Pons (tissue), 1 donor: Measurements from ENCODE around the gene IQGAP2.
"Not testable (repeated sequence)": the region's sequence is repeated elsewhere in the genome, so short reads cannot be mapped to it uniquely, and the experiment has no call there.

Experiments used
- DNase-seq: peaks from one replicate; pipeline ENCODE4 v3.0.0-alpha.2; 2016; ENCODE audit warnings: low spot score

Gene IQGAP2, protein sequence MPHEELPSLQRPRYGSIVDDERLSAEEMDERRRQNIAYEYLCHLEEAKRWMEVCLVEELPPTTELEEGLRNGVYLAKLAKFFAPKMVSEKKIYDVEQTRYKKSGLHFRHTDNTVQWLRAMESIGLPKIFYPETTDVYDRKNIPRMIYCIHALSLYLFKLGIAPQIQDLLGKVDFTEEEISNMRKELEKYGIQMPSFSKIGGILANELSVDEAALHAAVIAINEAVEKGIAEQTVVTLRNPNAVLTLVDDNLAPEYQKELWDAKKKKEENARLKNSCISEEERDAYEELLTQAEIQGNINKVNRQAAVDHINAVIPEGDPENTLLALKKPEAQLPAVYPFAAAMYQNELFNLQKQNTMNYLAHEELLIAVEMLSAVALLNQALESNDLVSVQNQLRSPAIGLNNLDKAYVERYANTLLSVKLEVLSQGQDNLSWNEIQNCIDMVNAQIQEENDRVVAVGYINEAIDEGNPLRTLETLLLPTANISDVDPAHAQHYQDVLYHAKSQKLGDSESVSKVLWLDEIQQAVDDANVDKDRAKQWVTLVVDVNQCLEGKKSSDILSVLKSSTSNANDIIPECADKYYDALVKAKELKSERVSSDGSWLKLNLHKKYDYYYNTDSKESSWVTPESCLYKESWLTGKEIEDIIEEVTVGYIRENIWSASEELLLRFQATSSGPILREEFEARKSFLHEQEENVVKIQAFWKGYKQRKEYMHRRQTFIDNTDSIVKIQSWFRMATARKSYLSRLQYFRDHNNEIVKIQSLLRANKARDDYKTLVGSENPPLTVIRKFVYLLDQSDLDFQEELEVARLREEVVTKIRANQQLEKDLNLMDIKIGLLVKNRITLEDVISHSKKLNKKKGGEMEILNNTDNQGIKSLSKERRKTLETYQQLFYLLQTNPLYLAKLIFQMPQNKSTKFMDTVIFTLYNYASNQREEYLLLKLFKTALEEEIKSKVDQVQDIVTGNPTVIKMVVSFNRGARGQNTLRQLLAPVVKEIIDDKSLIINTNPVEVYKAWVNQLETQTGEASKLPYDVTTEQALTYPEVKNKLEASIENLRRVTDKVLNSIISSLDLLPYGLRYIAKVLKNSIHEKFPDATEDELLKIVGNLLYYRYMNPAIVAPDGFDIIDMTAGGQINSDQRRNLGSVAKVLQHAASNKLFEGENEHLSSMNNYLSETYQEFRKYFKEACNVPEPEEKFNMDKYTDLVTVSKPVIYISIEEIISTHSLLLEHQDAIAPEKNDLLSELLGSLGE (N-terminal part only)

GRCh38 chr5:76402886-76403765 is at the start of gene IQGAP2:
Gene IQGAP2 (plus strand): TSS chr5:76403285. CDS start chr5:76403546, 261 bp downstream.
- peak; percentile 60 for DNase-seq

- no peak for DNase-seq
Measured at GRCh38 chr5:76356887-76357286, 46.2 kb upstream of the IQGAP2 start.

GRCh38 chr5:76363352-76364225 is 39.5 kb upstream of the IQGAP2 start:
- no peak for DNase-seq

DNA sequence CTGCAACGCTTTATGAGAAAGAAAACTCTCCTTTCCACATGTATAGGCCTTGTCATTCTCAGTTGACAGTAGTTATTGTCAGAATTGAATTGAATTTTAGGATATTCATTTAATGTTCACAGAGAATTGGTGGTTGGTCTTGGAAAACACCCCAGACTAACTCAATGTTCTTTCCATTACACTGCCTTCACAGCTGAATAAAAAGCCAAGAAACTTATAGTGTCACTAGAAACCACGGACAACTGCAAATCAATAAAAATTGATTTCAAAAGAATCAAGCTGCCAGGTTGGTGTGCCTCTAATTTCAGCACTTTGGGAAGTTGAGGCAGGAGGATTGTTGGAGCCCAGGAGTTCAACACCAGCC is 38.9 kb upstream of the IQGAP2 start:
- DNase-seq = no peak

- no peak for DNase-seq
Measured at GRCh38 chr5:76365561-76365960, 37.5 kb upstream of the IQGAP2 start.

DNA sequence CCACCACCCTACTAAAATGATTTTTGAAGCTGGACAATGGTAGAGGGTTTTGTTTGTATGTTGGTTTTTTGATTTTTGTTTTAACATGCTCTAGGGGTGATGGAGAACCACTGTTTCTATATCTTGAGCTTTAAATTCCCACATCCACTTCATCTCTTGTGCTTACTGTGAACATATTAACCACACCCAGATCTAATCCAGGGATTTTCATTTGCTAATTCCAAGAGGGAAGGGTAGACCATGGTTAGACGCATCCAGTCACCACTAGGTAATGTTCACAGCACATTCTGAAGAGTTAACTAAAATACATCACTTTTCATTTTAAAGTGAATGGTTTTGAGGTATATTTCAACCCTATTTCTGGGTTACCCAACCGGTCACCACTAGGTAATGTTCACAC is 36.5 kb upstream of the IQGAP2 start:
- no peak for DNase-seq

DNA sequence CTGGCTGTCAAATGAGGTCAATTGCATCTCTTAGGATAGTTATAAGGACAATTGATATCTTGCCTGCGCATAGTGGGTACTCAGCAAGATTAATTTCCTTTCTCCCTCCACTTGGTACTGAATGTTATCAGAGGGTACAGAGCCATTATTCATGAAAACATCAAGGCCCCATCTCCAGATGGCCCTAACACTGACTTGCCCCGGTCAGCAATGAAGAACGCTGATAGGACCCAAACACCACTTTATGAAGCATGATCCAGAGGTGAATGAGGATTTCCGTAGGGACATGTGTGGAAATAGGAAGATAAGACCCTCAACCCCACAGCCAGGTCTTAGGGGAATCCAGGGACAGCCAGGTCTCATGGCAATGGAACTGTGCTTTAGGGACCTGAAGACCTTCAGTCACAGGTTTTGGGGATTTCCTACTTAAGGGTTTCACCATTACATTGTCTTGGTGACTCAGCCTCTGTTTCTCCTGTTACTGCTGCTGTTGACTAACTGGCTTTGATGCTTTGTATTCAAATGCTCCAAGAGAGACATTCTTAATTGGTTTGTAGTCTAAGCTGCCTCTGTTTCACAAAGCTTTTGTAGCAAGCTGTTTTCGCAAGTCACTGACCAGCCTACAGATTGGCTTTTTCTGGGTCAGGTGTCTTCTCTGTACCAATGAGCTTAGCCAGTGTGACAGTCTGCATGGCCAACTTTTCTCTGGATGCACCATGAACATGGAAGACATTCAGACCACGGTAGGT is 35.3 kb upstream of the IQGAP2 start:
- DNase-seq = no peak

- DNase-seq = no peak
Measured at GRCh38 chr5:76368941-76369340, 34.1 kb upstream of the IQGAP2 start.

DNA sequence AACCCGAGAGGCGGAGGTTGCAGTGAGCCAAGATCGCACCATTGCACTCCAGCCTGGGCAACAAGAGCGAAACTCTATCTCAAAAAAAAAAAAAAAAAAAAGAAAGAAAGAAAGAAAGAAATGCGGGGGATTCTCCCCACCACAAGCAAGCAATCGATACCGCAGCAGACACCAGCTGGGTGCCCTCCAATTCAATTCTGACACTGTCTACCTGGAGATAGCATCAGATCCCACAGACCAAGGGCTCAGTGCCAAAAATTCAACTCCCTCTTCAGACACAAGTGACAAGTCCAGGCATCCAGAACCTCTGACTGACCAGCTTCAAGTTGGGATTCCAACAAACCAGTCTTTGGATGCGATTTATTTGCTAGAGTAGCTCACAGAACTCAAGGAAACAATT is 33.4 kb upstream of the IQGAP2 start:
- not testable (repeated sequence) for DNase-seq

- no peak for DNase-seq
Measured at GRCh38 chr5:76371960-76372322, 31.1 kb upstream of the IQGAP2 start.

DNA sequence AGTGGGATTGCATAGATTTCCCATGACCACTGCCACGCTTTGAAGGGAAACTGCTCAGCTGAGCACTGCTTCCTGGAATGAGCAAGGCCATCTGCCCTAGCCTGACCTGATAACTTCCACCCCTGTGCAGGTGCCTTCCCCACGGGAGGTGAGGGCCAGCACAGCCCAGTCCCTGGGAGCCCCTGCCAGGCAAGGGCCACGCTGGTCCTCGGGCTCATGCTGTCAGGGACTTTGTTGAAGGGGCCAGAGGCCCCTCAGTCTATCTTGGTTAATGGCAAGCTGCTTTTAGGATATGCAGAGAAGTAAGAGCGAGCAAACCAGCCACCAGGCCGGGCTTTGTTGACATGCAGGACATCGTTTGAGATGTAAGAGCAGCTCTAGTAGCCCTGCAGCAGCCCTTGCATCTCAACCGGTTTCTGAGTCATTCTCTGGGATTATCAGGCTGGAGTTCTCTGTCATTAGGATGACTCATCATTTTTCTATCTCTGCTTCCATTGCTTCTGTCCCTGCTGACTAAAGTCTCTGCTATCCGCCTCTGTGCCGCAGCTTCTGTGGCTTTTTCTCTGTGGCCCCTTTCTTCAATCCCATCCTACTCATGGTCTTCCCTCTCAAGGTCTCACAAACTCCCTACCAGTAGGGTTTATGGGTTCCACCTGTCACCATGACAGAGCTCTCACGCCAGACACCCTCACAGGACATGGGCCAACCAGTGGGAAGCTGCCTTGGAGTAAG is 30.6 kb upstream of the IQGAP2 start:
- DNase-seq = no peak

- DNase-seq = no peak
Measured at GRCh38 chr5:76376148-76376865, 26.8 kb upstream of the IQGAP2 start.

- DNase-seq = no peak
Measured at GRCh38 chr5:76376866-76377230, 26.2 kb upstream of the IQGAP2 start.

DNA sequence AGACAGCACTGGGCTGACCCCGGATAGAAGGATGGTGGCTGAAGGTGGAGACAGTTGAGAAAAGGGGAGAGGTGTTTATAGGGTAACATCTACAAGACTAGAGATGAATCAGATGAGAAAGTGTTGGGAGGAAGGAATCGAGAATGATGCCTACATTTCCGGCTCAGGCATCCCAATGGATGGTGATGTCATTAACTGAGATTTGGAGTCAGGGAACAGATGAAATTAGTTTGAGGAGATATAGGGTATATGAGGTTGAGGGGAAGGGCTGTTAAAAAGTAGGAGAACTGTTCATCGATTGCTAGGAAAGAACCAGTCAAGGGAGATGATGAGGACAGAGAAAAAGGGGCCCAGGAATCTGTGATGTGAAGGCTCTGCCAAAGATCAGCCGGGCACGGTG is 24.7 kb upstream of the IQGAP2 start:
- DNase-seq = no peak

DNA sequence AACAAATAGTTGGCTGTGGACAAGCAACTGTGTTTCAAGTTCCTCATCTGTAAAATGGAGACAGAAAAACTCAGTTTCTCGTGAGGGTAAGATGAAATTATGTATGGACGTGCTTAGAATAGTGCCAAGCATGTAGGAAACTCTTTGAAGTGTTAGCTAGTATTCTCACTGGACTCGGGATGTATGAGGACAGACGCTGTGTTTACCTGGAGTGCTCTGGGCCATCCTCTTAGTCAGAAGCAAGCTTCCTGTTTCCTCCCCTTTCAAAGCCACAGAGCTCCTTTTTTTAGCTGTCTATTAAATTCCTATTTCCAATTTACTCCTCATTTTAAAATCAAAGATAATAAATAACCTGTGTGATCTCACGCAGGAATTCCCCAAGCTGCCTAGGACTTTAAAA is 23.8 kb upstream of the IQGAP2 start:
- no peak for DNase-seq

DNA sequence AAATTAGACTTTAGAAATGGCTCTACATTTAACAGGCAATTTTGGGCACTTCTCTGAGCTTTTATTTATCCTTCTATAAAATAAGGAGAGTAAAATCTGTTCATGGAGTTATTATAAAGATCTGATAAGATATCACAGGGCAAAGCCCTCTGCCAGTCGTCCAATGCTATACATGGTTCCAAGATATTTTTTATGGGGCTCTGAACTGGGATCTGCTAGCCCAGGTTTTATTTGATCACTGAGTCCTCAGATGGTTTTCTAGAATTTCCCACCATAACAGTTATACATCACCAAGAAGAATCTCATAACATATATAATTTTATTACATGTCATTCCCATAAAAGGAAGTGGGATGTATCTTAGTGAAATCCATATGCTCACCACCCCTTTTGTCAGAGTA is 23.2 kb upstream of the IQGAP2 start:
- no peak for DNase-seq

DNA sequence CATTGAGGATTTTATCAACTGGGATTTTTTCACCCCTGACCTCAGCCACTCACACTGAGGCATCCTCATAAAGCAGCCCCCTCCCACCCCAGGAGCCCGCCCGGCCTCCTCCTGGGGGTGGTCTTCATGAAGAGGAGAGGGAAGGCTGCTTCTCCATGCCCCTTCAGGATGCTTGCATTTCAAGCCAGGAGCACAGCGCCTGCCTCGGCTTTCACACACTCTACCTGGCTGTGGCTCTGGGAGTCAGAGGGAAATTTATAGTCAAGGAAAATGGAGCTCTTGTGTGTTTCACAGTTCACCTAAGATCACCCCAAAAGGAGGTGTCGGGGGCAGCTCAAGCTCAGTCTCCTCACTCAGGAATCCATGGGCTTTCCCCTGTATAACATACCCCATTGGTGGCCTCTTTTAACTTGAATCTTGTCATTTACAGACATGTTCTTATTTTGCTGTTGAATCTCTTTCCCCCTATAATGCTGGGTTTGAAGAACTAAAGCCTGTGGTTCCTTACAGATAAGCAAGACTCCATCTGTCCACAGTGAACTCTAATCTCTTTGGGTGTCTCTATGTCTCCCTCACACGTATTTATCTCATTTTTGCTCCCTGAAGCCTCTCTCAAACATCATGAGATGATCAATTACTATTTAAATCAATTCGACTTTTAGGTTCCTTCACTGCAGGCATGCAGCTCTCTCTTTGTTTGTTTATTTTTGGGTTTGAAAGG is 22.6 kb upstream of the IQGAP2 start:
- DNase-seq = no peak
